ENCODE data around the gene CTSZ. TPM values are rescaled to one million over a fixed set of nuclear protein-coding genes. Genes with fewer than 3 reads are reported as not detected.

Gene CTSZ
- total RNA-seq, 1 experiment from 2014 or later, result 26.3 TPM

DNA sequence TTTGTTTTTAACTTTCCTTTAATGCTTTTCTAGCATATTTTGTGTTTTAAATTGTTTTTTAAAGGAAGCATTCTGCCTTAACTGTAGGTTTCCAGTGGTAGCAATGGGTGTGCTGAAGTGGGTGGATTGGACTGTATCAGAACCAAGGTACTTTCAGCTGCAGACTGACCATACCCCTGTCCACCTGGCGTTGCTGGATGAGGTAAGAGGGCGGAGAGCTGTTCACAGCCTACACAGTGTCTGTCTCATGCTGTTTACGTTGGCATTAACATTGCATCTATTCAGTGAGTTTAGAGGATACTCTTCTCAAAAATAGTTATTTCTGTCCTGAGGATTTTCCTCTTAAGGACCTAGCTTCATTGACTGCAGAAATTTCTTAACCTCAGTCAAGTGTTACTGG is 14.1 kb downstream of the CTSZ start:
- POLR2A ChIA-PET, result interaction anchor here (0.9 to 1.0 kb wide), 2 partner anchors 10 to 70 kb away, joined by 3 to 4 read pairs; no protein-coding TSS in a partner anchor
- CTCF ChIA-PET, result interaction anchor here (0.6 kb wide), 1 partner anchor 117 kb away, joined by 3 read pairs; no protein-coding TSS in a partner anchor
- H3K36me3 Mint-ChIP-seq, result peaks cover 81% of the 10 kb centered on the region

DNA sequence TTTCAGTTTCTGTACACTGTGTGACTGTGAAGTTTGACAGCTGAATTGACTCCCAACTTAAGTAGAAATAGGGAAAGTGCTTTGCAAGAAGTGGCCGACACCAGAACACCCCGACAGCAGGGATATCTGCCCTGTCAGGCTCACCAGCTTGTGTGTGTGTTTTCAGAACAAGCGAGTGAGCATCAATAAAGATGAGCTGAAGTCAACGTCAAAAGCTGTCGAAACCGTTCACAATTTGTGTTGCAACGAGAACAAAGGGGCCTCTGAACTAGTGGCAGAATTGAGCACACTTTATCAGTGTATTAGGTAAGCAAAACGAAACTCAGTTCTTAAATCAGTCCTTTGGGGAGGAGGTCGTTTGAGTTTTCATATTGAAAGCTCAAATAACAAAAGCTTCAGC is 15.3 kb downstream of the CTSZ start:
- H3K4me1 Mint-ChIP-seq, result no peaks in the 10 kb centered on the region
- H3K9me3 Mint-ChIP-seq, result no peaks in the 10 kb centered on the region
- no peak overlapping the region for H3K4me3 Mint-ChIP-seq
- H3K27me3 Mint-ChIP-seq (ENCODE audit: low read depth), result no peaks in the 10 kb centered on the region
- peaks cover 87% of the 10 kb centered on the region for H3K36me3 Mint-ChIP-seq
- no peak overlapping the region for H3K27ac Mint-ChIP-seq
- ATAC-seq (no peak), DNase-seq (ENCODE audit: low spot score) (no peak)
- POLR2A ChIA-PET, result no interaction called here
- CTCF ChIA-PET, result no interaction called here
- TF ChIP-seq, protein P1, sequence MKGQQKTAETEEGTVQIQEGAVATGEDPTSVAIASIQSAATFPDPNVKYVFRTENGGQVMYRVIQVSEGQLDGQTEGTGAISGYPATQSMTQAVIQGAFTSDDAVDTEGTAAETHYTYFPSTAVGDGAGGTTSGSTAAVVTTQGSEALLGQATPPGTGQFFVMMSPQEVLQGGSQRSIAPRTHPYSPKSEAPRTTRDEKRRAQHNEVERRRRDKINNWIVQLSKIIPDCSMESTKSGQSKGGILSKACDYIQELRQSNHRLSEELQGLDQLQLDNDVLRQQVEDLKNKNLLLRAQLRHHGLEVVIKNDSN (CRISPR knock-in tag; IDR thresholded peaks at IDR 0.05), result no peak
- TF ChIP-seq NFATC4 (CRISPR knock-in tag; IDR thresholded peaks at IDR 0.05) (no peak), HMGXB4 (CRISPR knock-in tag; IDR thresholded peaks at IDR 0.05) (no peak), SMAD4 (CRISPR knock-in tag; IDR thresholded peaks at IDR 0.05) (no peak), PRRX2 (CRISPR knock-in tag; IDR thresholded peaks at IDR 0.05) (no peak), EMX1 (CRISPR knock-in tag; IDR thresholded peaks at IDR 0.05) (no peak), GABPB1 (CRISPR knock-in tag; IDR thresholded peaks at IDR 0.05) (no peak), NFE2L1 (CRISPR knock-in tag; IDR thresholded peaks at IDR 0.05) (no peak), ZNF416 (CRISPR knock-in tag; IDR thresholded peaks at IDR 0.05) (no peak), ESRRA (CRISPR knock-in tag; IDR thresholded peaks at IDR 0.05; ENCODE audit: borderline replicate concordance) (no peak), HMGA2 (CRISPR knock-in tag; IDR thresholded peaks at IDR 0.05) (no peak), CREM (CRISPR knock-in tag; IDR thresholded peaks at IDR 0.05) (no peak), MYBL2 (CRISPR knock-in tag; IDR thresholded peaks at IDR 0.05) (no peak), GRHL2 (CRISPR knock-in tag; IDR thresholded peaks at IDR 0.05; ENCODE audit: insufficient replicate concordance, severe bottlenecking) (no peak), OVOL2 (CRISPR knock-in tag; IDR thresholded peaks at IDR 0.05; ENCODE audit: borderline replicate concordance) (no peak), ZNF396 (CRISPR knock-in tag; IDR thresholded peaks at IDR 0.05; ENCODE audit: borderline replicate concordance) (no peak)

More for the DNA sequence above, 14.1 kb downstream of the CTSZ start:
- Mint-ChIP-seq H3K9me3 (no peaks in the 10 kb centered on the region), H3K27me3 (ENCODE audit: low read depth) (no peaks in the 10 kb centered on the region), H3K4me3 (no peak overlapping the region), H3K4me1 (no peaks in the 10 kb centered on the region), H3K27ac (no peak overlapping the region)
- no peak for ATAC-seq
- no peak for DNase-seq (ENCODE audit: low spot score)
- TF ChIP-seq, protein P2, sequence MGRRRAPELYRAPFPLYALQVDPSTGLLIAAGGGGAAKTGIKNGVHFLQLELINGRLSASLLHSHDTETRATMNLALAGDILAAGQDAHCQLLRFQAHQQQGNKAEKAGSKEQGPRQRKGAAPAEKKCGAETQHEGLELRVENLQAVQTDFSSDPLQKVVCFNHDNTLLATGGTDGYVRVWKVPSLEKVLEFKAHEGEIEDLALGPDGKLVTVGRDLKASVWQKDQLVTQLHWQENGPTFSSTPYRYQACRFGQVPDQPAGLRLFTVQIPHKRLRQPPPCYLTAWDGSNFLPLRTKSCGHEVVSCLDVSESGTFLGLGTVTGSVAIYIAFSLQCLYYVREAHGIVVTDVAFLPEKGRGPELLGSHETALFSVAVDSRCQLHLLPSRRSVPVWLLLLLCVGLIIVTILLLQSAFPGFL (CRISPR knock-in tag; IDR thresholded peaks at IDR 0.05; ENCODE audit: borderline replicate concordance), result no peak
- TF ChIP-seq CREB1 (CRISPR knock-in tag; IDR thresholded peaks at IDR 0.05) (no peak), ZMAT4 (CRISPR knock-in tag; IDR thresholded peaks at IDR 0.05) (no peak), ZNF121 (CRISPR knock-in tag; IDR thresholded peaks at IDR 0.05) (no peak), NFATC4 (CRISPR knock-in tag; IDR thresholded peaks at IDR 0.05) (no peak), MYBL2 (CRISPR knock-in tag; IDR thresholded peaks at IDR 0.05) (no peak), E2F4 (CRISPR knock-in tag; IDR thresholded peaks at IDR 0.05; ENCODE audit: borderline replicate concordance, low read depth) (no peak), SMAD4 (CRISPR knock-in tag; IDR thresholded peaks at IDR 0.05) (no peak)
- TF ChIP-seq, protein P3, sequence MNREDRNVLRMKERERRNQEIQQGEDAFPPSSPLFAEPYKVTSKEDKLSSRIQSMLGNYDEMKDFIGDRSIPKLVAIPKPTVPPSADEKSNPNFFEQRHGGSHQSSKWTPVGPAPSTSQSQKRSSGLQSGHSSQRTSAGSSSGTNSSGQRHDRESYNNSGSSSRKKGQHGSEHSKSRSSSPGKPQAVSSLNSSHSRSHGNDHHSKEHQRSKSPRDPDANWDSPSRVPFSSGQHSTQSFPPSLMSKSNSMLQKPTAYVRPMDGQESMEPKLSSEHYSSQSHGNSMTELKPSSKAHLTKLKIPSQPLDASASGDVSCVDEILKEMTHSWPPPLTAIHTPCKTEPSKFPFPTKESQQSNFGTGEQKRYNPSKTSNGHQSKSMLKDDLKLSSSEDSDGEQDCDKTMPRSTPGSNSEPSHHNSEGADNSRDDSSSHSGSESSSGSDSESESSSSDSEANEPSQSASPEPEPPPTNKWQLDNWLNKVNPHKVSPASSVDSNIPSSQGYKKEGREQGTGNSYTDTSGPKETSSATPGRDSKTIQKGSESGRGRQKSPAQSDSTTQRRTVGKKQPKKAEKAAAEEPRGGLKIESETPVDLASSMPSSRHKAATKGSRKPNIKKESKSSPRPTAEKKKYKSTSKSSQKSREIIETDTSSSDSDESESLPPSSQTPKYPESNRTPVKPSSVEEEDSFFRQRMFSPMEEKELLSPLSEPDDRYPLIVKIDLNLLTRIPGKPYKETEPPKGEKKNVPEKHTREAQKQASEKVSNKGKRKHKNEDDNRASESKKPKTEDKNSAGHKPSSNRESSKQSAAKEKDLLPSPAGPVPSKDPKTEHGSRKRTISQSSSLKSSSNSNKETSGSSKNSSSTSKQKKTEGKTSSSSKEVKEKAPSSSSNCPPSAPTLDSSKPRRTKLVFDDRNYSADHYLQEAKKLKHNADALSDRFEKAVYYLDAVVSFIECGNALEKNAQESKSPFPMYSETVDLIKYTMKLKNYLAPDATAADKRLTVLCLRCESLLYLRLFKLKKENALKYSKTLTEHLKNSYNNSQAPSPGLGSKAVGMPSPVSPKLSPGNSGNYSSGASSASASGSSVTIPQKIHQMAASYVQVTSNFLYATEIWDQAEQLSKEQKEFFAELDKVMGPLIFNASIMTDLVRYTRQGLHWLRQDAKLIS (CRISPR knock-in tag; IDR thresholded peaks at IDR 0.05; ENCODE audit: borderline replicate concordance), result no peak
